Fibroblast of the aortic adventitia (primary cell): ENCODE measurements around the gene SEPTIN14. TPM values are rescaled to one million over a fixed set of nuclear protein-coding genes. Genes with fewer than 3 reads are reported as not detected.
"Not testable (repeated sequence)": the region's sequence is repeated elsewhere in the genome, so short reads cannot be mapped to it uniquely, and the experiment has no call there.

Experiments used
- DNase-seq: peaks from one replicate; pipeline ENCODE4 v3.0.0-alpha.2; 2010; ENCODE audit warnings: low read depth
- H3K4me3 ChIP-seq: 2 replicates; pipeline ENCODE4 v1.5.1; 2011; ENCODE audit warnings: low read depth, mild to moderate bottlenecking, control low read depth, low read length, moderate library complexity
- CTCF ChIP-seq: IDR thresholded peaks from 2 replicates; pipeline ENCODE4 v1.5.1; 2011; ENCODE audit warnings: mild to moderate bottlenecking, low read length, control low read depth, inconsistent platforms; ENCODE audit not compliant: insufficient read depth
- total RNA-seq: library from RNA; depleted of rRNA; stranded (reverse); fragments of >200 nt; gene quantifications from 2 replicates; pipeline ENCODE4 v1.2.3, GENCODE V29; 2012; ENCODE audit warnings: low replicate concordance

The SEPTIN14 gene
- total RNA-seq, 1 donor, result not detected

GRCh38 chr7:55784151-55784550 is 78.4 kb downstream of the SEPTIN14 start:
- no peak for DNase-seq
- H3K4me3 ChIP-seq, result no peak overlapping the region
- no peak for TF ChIP-seq CTCF

GRCh38 chr7:55778631-55779030 is 83.9 kb downstream of the SEPTIN14 start:
- DNase-seq, result no peak
- TF ChIP-seq CTCF, result no peak
- no peak overlapping the region for H3K4me3 ChIP-seq

- no peak for DNase-seq
- no peak for TF ChIP-seq CTCF
Observed at GRCh38 chr7:55776196-55776595, 86.4 kb downstream of the SEPTIN14 start.

GRCh38 chr7:55775051-55775420 is 87.5 kb downstream of the SEPTIN14 start:
- no peak overlapping the region for H3K4me3 ChIP-seq
- TF ChIP-seq CTCF, result no peak
- DNase-seq, result no peak

More at GRCh38 chr7:55776196-55776595, 86.4 kb downstream of the SEPTIN14 start:
- H3K4me3 ChIP-seq, result no peak overlapping the region

- H3K4me3 ChIP-seq, result no peak overlapping the region
- TF ChIP-seq CTCF, result no peak
- no peak for DNase-seq
Observed at GRCh38 chr7:55774327-55775050, 88.1 kb downstream of the SEPTIN14 start.

GRCh38 chr7:55770778-55771177 is 91.8 kb downstream of the SEPTIN14 start:
- no peak overlapping the region for H3K4me3 ChIP-seq
- DNase-seq, result no peak
- TF ChIP-seq CTCF, result no peak

- not testable (repeated sequence) for DNase-seq, H3K4me3 ChIP-seq
Observed at GRCh38 chr7:55753274-55753862, 109.2 kb downstream of the SEPTIN14 start.

GRCh38 chr7:55744706-55745105 is 117.8 kb downstream of the SEPTIN14 start:
- H3K4me3 ChIP-seq, DNase-seq: not testable (repeated sequence)
